IPS-15b (cell line): Measurements from ENCODE around the gene GRID1.

Source experiments
- H3K27me3 ChIP-seq: one replicate; pipeline ENCODE4 v1.6.1; 2013; ENCODE audit warnings: low read length; ENCODE audit not compliant: control insufficient read depth, insufficient read depth
- H3K36me3 ChIP-seq: one replicate; pipeline ENCODE4 v1.6.1; 2013; ENCODE audit warnings: low read length; ENCODE audit not compliant: control insufficient read depth, insufficient read depth
- H3K4me1 ChIP-seq: one replicate; pipeline ENCODE4 v1.6.1; 2013; ENCODE audit warnings: mild to moderate bottlenecking, low read length; ENCODE audit not compliant: control insufficient read depth, insufficient read depth
- H3K4me3 ChIP-seq: one replicate; pipeline ENCODE4 v1.5.1; 2013; ENCODE audit warnings: low read depth, low read length
- H3K9ac ChIP-seq: one replicate; pipeline ENCODE4 v1.6.1; 2013; ENCODE audit warnings: low read depth, mild to moderate bottlenecking, low read length
- H3K9me3 ChIP-seq: one replicate; pipeline ENCODE4 v1.6.1; 2013; ENCODE audit warnings: mild to moderate bottlenecking, low read length; ENCODE audit not compliant: control insufficient read depth, insufficient read depth

The GRID1 gene

GRCh38 chr10:86123715-86124114 is 242.9 kb downstream of the GRID1 start:
- H3K9ac ChIP-seq: no peak overlapping the region
- H3K27me3 ChIP-seq: no peaks in the 10 kb centered on the region
- no peaks in the 10 kb centered on the region for H3K36me3 ChIP-seq
- H3K4me3 ChIP-seq: no peak overlapping the region
- no peaks in the 10 kb centered on the region for H3K4me1 ChIP-seq
- H3K9me3 ChIP-seq: no peaks in the 10 kb centered on the region

GRCh38 chr10:86123304-86123703 is 243.3 kb downstream of the GRID1 start:
- H3K4me3 ChIP-seq: no peak overlapping the region
- H3K36me3 ChIP-seq: no peaks in the 10 kb centered on the region
- no peak overlapping the region for H3K9ac ChIP-seq
- no peaks in the 10 kb centered on the region for H3K27me3 ChIP-seq
- no peaks in the 10 kb centered on the region for H3K9me3 ChIP-seq
- H3K4me1 ChIP-seq: no peaks in the 10 kb centered on the region

DNA sequence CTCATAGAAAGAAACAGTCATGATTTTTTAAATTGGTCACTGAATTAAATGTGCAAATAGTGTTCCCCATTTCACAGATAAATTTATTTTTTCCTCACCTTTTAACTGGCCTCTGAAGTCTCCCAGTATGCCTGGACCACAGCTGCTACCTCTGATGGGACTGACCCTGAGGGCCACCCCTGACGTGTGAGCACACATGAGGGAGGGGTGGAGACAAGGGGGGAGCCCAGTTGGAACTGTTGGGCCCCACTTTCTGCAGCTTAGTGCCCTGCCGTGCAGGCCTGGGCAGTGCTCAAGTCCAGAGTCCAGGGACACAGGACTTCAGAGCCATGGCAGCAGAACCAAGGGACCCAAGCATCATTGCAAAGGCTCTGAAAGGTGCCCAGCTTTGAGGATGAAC is 243.9 kb downstream of the GRID1 start:
- Histone ChIP-seq H3K4me3 (no peak overlapping the region), H3K36me3 (no peaks in the 10 kb centered on the region), H3K9me3 (no peaks in the 10 kb centered on the region), H3K9ac (no peak overlapping the region), H3K4me1 (no peaks in the 10 kb centered on the region), H3K27me3 (no peaks in the 10 kb centered on the region)

DNA sequence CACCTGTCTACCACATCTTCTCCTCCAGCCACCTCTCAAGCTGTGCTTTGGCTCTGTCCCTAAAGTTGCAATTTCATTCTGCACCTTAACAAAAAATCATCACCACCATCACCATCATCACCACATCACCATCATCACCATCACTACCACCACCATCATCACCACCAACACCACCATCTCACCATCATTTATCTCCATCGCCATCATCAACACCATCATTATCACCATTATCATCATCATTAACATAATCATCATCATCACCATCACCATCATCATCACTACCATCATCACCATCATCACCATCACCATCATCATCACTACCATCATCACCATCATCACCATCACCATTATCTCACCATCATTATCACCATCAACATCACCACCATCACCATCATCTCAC is 245.4 kb downstream of the GRID1 start:
- no peaks in the 10 kb centered on the region for H3K27me3 ChIP-seq
- no peaks in the 10 kb centered on the region for H3K36me3 ChIP-seq
- H3K9me3 ChIP-seq: no peaks in the 10 kb centered on the region
- no peaks in the 10 kb centered on the region for H3K4me1 ChIP-seq
- H3K4me3 ChIP-seq: no peak overlapping the region
- no peak overlapping the region for H3K9ac ChIP-seq

DNA sequence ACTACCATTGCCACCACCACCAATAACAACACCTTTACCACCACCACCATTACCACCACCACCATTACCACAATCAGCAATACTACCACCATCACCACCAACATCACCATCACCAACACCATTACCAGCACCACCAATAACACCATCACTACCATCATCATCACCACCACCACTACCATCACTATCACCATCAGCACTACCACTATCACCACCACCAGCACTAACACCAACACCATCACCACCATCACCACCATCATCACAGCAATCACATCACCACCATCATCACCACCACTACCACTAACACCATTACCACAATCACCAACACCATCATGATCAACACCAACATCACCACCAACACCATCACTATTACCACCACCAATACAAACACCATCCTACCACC is 249.5 kb downstream of the GRID1 start:
- no peaks in the 10 kb centered on the region for H3K4me1 ChIP-seq
- no peaks in the 10 kb centered on the region for H3K9me3 ChIP-seq
- H3K4me3 ChIP-seq: no peak overlapping the region
- H3K27me3 ChIP-seq: no peaks in the 10 kb centered on the region
- no peak overlapping the region for H3K9ac ChIP-seq
- H3K36me3 ChIP-seq: no peaks in the 10 kb centered on the region

DNA sequence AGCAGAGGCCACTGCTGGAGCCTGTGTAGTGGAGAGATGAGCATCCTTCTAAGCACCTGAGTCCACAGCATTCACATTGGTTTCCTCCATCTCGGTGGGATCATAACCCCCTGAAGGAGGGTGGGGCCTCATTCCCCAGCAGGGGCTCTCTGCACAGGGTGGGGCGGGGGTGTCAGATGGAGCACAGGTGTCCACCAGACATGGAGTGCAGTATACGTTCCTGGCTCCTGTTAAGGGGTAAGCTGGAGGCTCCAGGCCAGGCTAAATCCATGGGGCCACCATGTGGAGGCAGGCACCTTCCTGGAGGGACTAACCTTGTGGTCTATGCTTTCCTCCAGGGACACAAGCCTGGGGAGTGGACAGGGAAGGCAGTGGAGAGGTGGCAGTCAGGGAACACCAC is 252.6 kb downstream of the GRID1 start:
- H3K9me3 ChIP-seq: no peaks in the 10 kb centered on the region
- H3K4me1 ChIP-seq: no peaks in the 10 kb centered on the region
- H3K36me3 ChIP-seq: no peaks in the 10 kb centered on the region
- no peak overlapping the region for H3K9ac ChIP-seq
- no peaks in the 10 kb centered on the region for H3K27me3 ChIP-seq
- no peak overlapping the region for H3K4me3 ChIP-seq

DNA sequence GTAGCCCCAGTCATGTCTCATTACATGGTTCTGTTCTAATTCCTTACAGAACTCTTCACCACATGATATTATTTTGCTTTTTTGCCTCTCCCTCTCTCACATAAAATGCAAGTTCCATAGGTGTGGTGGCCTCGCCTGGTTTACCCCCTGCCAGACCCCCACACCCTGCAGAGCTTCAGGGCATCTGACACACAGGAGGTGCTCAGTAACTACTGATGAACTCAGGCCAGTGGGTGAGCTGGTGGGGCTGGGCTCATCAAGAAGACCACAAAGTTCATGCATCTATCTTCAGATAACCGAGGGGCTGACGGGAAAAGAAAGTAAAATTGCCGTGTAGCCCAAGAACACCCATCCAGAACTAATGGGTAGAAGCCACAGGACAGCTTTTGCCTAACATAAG is 253.1 kb downstream of the GRID1 start:
- Histone ChIP-seq H3K27me3 (no peaks in the 10 kb centered on the region), H3K36me3 (no peaks in the 10 kb centered on the region), H3K9me3 (no peaks in the 10 kb centered on the region), H3K9ac (no peak overlapping the region), H3K4me3 (no peak overlapping the region), H3K4me1 (no peaks in the 10 kb centered on the region)

- no peak overlapping the region for H3K9ac ChIP-seq
- no peaks in the 10 kb centered on the region for H3K27me3 ChIP-seq
- H3K36me3 ChIP-seq: no peaks in the 10 kb centered on the region
- H3K4me3 ChIP-seq: no peak overlapping the region
- H3K4me1 ChIP-seq: no peaks in the 10 kb centered on the region
- no peaks in the 10 kb centered on the region for H3K9me3 ChIP-seq
Measured at GRCh38 chr10:86113044-86113443, 253.6 kb downstream of the GRID1 start.

GRCh38 chr10:86111902-86112545 is 254.6 kb downstream of the GRID1 start:
- Histone ChIP-seq H3K36me3 (no peaks in the 10 kb centered on the region), H3K4me1 (no peaks in the 10 kb centered on the region), H3K4me3 (no peak overlapping the region), H3K9ac (no peak overlapping the region), H3K27me3 (no peaks in the 10 kb centered on the region), H3K9me3 (no peaks in the 10 kb centered on the region)

DNA sequence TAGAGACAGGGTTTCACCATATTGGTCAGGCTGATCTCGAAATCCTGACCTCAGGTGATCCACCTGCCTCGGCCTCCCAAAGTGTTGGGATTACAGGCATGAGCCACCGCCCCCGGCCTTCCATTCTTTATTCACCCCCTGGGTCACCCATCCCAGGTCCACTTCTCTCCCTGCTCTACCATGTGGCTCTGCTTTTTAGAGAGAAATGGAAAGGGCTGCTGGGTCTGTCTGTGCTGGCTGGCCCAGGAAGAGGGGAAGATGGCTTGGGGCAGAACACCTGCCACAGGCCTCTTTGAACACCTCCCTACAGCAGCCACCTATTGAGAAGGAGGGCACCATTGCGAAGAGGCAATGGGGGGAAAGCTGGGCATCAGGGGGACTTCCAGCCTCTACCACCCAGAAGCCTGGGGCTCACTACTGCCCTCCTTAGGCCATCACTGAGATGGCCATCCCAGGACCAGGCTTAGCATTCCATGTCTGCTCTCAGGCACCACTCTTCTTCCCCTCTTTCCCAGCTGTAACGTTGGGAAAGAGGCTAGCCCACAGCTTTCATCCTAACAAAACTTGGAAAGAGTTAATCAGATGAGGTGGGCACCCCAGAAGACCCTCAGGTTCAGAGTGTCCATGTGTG is 256.3 kb downstream of the GRID1 start:
- H3K4me1 ChIP-seq: no peaks in the 10 kb centered on the region
- no peaks in the 10 kb centered on the region for H3K9me3 ChIP-seq
- H3K36me3 ChIP-seq: no peaks in the 10 kb centered on the region
- H3K27me3 ChIP-seq: no peaks in the 10 kb centered on the region
- H3K4me3 ChIP-seq: no peak overlapping the region
- no peak overlapping the region for H3K9ac ChIP-seq

GRCh38 chr10:86109421-86109820 is 257.2 kb downstream of the GRID1 start:
- H3K27me3 ChIP-seq: no peaks in the 10 kb centered on the region
- H3K9ac ChIP-seq: no peak overlapping the region
- no peak overlapping the region for H3K4me3 ChIP-seq
- H3K36me3 ChIP-seq: no peaks in the 10 kb centered on the region
- no peaks in the 10 kb centered on the region for H3K4me1 ChIP-seq
- H3K9me3 ChIP-seq: no peaks in the 10 kb centered on the region

DNA sequence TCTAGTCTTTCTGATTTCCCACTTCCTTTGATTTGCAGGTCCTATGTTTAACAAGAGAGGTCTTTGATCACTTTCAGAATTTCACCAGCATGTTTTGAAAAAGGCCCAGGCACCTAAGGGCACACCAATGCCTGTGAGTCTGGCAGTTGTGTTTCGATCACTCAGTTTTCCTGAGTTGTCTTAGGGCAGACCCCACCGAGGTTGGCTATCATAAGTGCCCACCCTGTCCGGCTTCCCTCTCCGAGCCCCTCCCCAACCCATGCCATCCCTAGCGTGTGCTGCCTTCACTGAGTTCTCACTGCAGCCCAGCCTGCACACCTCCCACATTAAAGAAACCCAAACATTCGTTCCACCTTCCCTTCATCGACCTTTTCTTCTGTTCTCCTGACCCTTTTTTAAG is 257.9 kb downstream of the GRID1 start:
- Histone ChIP-seq H3K36me3 (no peaks in the 10 kb centered on the region), H3K9me3 (no peaks in the 10 kb centered on the region), H3K27me3 (no peaks in the 10 kb centered on the region), H3K4me3 (no peak overlapping the region), H3K4me1 (no peaks in the 10 kb centered on the region), H3K9ac (no peak overlapping the region)
